GM12878 (cell line): Measurements from ENCODE around the gene HOOK2. TPM values are rescaled to one million over a fixed set of nuclear protein-coding genes. Genes with fewer than 3 reads are reported as not detected.

Experiments
- BACH1 ChIP-seq: fragments of 450-650 bp; IDR thresholded peaks from 2 replicates; pipeline ENCODE4 v1.6.1; 2017; ENCODE audit warnings: mild to moderate bottlenecking, borderline replicate concordance
- CUX1 ChIP-seq: IDR thresholded peaks from 2 replicates; pipeline ENCODE4 v1.6.1; 2012; ENCODE audit warnings: improper control_type of control experiment, low read depth, low read length; ENCODE audit not compliant: insufficient replicate concordance
- E4F1 ChIP-seq: fragments of 450-650 bp; IDR thresholded peaks from 2 replicates; pipeline ENCODE4 v1.6.1; 2018; ENCODE audit warnings: borderline replicate concordance, mild to moderate bottlenecking; ENCODE audit not compliant: partially characterized antibody
- IRF5 ChIP-seq: fragments of 450-650 bp; IDR thresholded peaks from 2 replicates; pipeline ENCODE4 v1.6.1; 2017; ENCODE audit warnings: borderline replicate concordance
- JUNB ChIP-seq: IDR thresholded peaks from 2 replicates; pipeline ENCODE4 v1.6.1; 2016; ENCODE audit warnings: antibody characterized with exemption, mild to moderate bottlenecking
- MLLT1 ChIP-seq: fragments of 450-650 bp; IDR thresholded peaks from 2 replicates; pipeline ENCODE4 v1.6.1; 2016; ENCODE audit warnings: mild to moderate bottlenecking
- PAX5 ChIP-seq: IDR thresholded peaks from 2 replicates; pipeline ENCODE4 v1.6.1; 2011; ENCODE audit warnings: low read depth, low read length, borderline replicate concordance
- ZNF217 ChIP-seq: fragments of 450-650 bp; IDR thresholded peaks from 2 replicates; pipeline ENCODE4 v1.6.1; 2017; ENCODE audit warnings: antibody characterized with exemption, mild to moderate bottlenecking
- ZNF274 ChIP-seq: IDR thresholded peaks from one replicate; pipeline ENCODE4 v1.8.0; 2011; ENCODE audit not compliant: insufficient read length, insufficient read depth
- polyA plus RNA-seq, 11 experiments: library from polyadenylated mRNA; depleted of rRNA in 4 of 11; unstranded in 6 of 11; stranded (reverse) in 5 of 11; fragments of >200 nt; fragmentation: Nextera tagmentation in 4 of 11; fragmentation: Illumina TruSeq in 1 of 11; extraction: Ambion mirVana in 4 of 11; extraction: Trizol in 1 of 11; gene quantifications; 1 replicate in 1 of 11; 2 replicates in 10 of 11; pipeline versions ENCODE4 v1.2.1 to v1.2.3, GENCODE V29; 2011 to 2016; ENCODE audit warnings: inconsistent platforms in 2 of 11, missing spikeins in 2 of 11, low read depth in 1 of 11
- total RNA-seq, 4 experiments: library from RNA; depleted of rRNA in 3 of 4; stranded (reverse); fragments of >200 nt in 3 of 4; fragmentation: Illumina TruSeq in 1 of 4; extraction: Trizol in 1 of 4; gene quantifications; 2 replicates each; pipeline versions ENCODE4 v1.2.1 to v1.2.3, GENCODE V29; 2013 to 2021

Gene HOOK2
- total and polyA plus RNA-seq, 10 of the 15 experiments (the other 5 are each of a cell fraction or from before 2014, with no cell fraction given) = 1.5 to 9.6 (median 6.2) TPM

- TF ChIP-seq E4F1 (no peak), ZNF217 (no peak), IRF5 (no peak), ZNF274 (no peak), CUX1 (no peak), JUNB (no peak), BACH1 (no peak), PAX5 (no peak), MLLT1 (no peak)
These were observed 41.8 kb downstream of the HOOK2 start (continued) for GRCh38 chr19:12733369-12734214.
